WTC11 (cell line): Measurements from ENCODE around the gene GPRC5C. TPM values are rescaled to one million over a fixed set of nuclear protein-coding genes. Genes with fewer than 3 reads are reported as not detected.

Experiments
- ATAC-seq: fragments of 200-7000 bp; cut with Tn5 transposase; 2 replicates; pipeline ENCODE4 v1.10.0; 2021; ENCODE audit warnings: mild to moderate bottlenecking, moderate library complexity
- CTCF ChIA-PET: fragments of 300-600 bp; sonication (Branson Sonifier 250); formaldehyde crosslinking; loops from one replicate; lab custom pipeline; 2021; ENCODE audit warnings: antibody characterized with exemption; lab: Charles Lee
- POLR2A ChIA-PET: fragments of 350-600 bp; sonication (Branson Sonifier 250); formaldehyde crosslinking; loops from one replicate; lab custom pipeline; 2021; ENCODE audit warnings: antibody characterized with exemption; lab: Charles Lee
- DNase-seq: peaks from one replicate; pipeline ENCODE4 v3.0.0; 2021; ENCODE audit warnings: low spot score
- H3K27ac Mint-ChIP-seq: 2 replicates; pipeline ENCODE4 v1.8.0; 2021; ENCODE audit warnings: mixed read lengths
- H3K27me3 Mint-ChIP-seq: 2 replicates; pipeline ENCODE4 v1.8.0; 2021; ENCODE audit warnings: low read depth, mild to moderate bottlenecking, moderate library complexity, mixed read lengths
- H3K36me3 Mint-ChIP-seq: 2 replicates; pipeline ENCODE4 v1.8.0; 2021; ENCODE audit warnings: mixed read lengths
- H3K4me1 Mint-ChIP-seq: 2 replicates; pipeline ENCODE4 v1.8.0; 2022; ENCODE audit warnings: mixed read lengths
- H3K4me3 Mint-ChIP-seq: 2 replicates; pipeline ENCODE4 v1.8.0; 2021; ENCODE audit warnings: mild to moderate bottlenecking, moderate library complexity, mixed read lengths
- H3K9me3 Mint-ChIP-seq: 2 replicates; pipeline ENCODE4 v1.8.0; 2021; ENCODE audit warnings: mixed read lengths
- EMX1 ChIP-seq: fragments of 250-450 bp; sonication (Bioruptor Pico); IDR thresholded peaks from 2 replicates; pipeline ENCODE4 v1.8.0; 2021; ENCODE audit warnings: mild to moderate bottlenecking
- ESRRA ChIP-seq: sonication (generic); formaldehyde crosslinking; IDR thresholded peaks from 2 replicates; pipeline ENCODE4 v1.8.1; 2022; ENCODE audit warnings: mild to moderate bottlenecking, missing genetic modification reagents, borderline replicate concordance
- GABPB1 ChIP-seq: sonication (generic); formaldehyde crosslinking; IDR thresholded peaks from 2 replicates; pipeline ENCODE4 v1.8.1; 2023; ENCODE audit warnings: mild to moderate bottlenecking, missing genetic modification reagents
- GTF2I ChIP-seq: fragments of 250-450 bp; sonication (Bioruptor Pico); conservative IDR thresholded peaks from 2 replicates; pipeline ENCODE4 v1.4.0; 2021; ENCODE audit warnings: mild to moderate bottlenecking
- HMGA2 ChIP-seq: fragments of 250-450 bp; sonication (Bioruptor Pico); IDR thresholded peaks from 2 replicates; pipeline ENCODE4 v1.4.0; 2021; ENCODE audit warnings: mild to moderate bottlenecking, moderate library complexity
- JUN ChIP-seq: sonication (generic); formaldehyde crosslinking; IDR thresholded peaks from 2 replicates; pipeline ENCODE4 v1.8.0; 2023; ENCODE audit warnings: mild to moderate bottlenecking, missing genetic modification reagents
- RELA ChIP-seq: sonication (generic); formaldehyde crosslinking; IDR thresholded peaks from 2 replicates; pipeline ENCODE4 v1.8.1; 2022; ENCODE audit warnings: missing genetic modification reagents, mild to moderate bottlenecking, borderline replicate concordance
- SP1 ChIP-seq: sonication (generic); formaldehyde crosslinking; conservative IDR thresholded peaks from 2 replicates; pipeline ENCODE4 v1.8.1; 2022; ENCODE audit warnings: missing genetic modification reagents
- TCF7 ChIP-seq: sonication (generic); formaldehyde crosslinking; IDR thresholded peaks from 2 replicates; pipeline ENCODE4 v1.8.0; 2022; ENCODE audit warnings: mild to moderate bottlenecking, low read depth, missing genetic modification reagents, moderate library complexity
- TEAD1 ChIP-seq: sonication (generic); formaldehyde crosslinking; IDR thresholded peaks from 2 replicates; pipeline ENCODE4 v1.8.0; 2022; ENCODE audit warnings: mild to moderate bottlenecking, missing genetic modification reagents
- ZNF138 ChIP-seq: sonication (generic); formaldehyde crosslinking; conservative IDR thresholded peaks from 2 replicates; pipeline ENCODE4 v1.8.1; 2022; ENCODE audit warnings: mild to moderate bottlenecking, moderate library complexity, missing genetic modification reagents
- total RNA-seq: library from RNA; stranded (reverse); gene quantifications from 3 replicates; pipeline ENCODE4 v1.2.3, GENCODE V29; 2021
- TF ChIP-seq, protein P1 (sequence below): sonication (generic); formaldehyde crosslinking; IDR thresholded peaks from 2 replicates; pipeline ENCODE4 v1.8.1; 2023; ENCODE audit warnings: mild to moderate bottlenecking, missing genetic modification reagents
- TF ChIP-seq, protein P2 (sequence below): sonication (generic); formaldehyde crosslinking; IDR thresholded peaks from 2 replicates; pipeline ENCODE4 v1.8.1; 2023; ENCODE audit warnings: mild to moderate bottlenecking, missing genetic modification reagents, moderate library complexity
- TF ChIP-seq, protein P3 (sequence below): sonication (generic); formaldehyde crosslinking; IDR thresholded peaks from 2 replicates; pipeline ENCODE4 v1.8.1; 2023; ENCODE audit warnings: mild to moderate bottlenecking, missing genetic modification reagents, borderline replicate concordance
- TF ChIP-seq, protein P4 (sequence below): sonication (generic); formaldehyde crosslinking; IDR thresholded peaks from 2 replicates; pipeline ENCODE4 v1.8.0; 2022; ENCODE audit warnings: missing genetic modification reagents
- TF ChIP-seq, protein P5 (sequence below): sonication (generic); formaldehyde crosslinking; IDR thresholded peaks from 2 replicates; pipeline ENCODE4 v1.8.0; 2023; ENCODE audit warnings: missing genetic modification reagents

Gene GPRC5C
- total RNA-seq, 1 experiment from 2014 or later, result 19.6 TPM

DNA sequence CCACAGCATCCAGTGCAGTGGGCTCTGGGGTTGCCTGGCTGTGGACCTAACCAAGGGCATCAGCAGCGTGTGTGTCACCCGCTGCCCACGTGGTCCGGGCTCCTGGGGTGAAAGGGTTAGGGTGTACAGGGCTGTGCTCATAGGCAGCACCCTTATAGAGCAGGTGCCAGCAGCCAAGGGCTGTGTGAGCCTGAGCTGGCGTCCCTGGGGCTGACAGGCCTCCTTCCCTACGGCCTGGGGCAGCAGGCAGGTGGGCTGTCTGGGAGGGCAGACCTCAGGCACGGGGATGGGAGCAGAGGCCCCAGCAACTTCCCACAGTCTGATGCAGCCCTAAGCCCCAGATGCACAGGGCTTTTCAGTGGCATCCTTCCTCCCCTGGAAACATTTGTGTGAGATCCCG is 48.4 kb downstream of the GPRC5C start (continued):
- TF ChIP-seq, protein P1, sequence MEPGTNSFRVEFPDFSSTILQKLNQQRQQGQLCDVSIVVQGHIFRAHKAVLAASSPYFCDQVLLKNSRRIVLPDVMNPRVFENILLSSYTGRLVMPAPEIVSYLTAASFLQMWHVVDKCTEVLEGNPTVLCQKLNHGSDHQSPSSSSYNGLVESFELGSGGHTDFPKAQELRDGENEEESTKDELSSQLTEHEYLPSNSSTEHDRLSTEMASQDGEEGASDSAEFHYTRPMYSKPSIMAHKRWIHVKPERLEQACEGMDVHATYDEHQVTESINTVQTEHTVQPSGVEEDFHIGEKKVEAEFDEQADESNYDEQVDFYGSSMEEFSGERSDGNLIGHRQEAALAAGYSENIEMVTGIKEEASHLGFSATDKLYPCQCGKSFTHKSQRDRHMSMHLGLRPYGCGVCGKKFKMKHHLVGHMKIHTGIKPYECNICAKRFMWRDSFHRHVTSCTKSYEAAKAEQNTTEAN, result no peak
- TF ChIP-seq, protein P2, sequence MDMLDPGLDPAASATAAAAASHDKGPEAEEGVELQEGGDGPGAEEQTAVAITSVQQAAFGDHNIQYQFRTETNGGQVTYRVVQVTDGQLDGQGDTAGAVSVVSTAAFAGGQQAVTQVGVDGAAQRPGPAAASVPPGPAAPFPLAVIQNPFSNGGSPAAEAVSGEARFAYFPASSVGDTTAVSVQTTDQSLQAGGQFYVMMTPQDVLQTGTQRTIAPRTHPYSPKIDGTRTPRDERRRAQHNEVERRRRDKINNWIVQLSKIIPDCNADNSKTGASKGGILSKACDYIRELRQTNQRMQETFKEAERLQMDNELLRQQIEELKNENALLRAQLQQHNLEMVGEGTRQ, result no peak
- TF ChIP-seq, protein P3, sequence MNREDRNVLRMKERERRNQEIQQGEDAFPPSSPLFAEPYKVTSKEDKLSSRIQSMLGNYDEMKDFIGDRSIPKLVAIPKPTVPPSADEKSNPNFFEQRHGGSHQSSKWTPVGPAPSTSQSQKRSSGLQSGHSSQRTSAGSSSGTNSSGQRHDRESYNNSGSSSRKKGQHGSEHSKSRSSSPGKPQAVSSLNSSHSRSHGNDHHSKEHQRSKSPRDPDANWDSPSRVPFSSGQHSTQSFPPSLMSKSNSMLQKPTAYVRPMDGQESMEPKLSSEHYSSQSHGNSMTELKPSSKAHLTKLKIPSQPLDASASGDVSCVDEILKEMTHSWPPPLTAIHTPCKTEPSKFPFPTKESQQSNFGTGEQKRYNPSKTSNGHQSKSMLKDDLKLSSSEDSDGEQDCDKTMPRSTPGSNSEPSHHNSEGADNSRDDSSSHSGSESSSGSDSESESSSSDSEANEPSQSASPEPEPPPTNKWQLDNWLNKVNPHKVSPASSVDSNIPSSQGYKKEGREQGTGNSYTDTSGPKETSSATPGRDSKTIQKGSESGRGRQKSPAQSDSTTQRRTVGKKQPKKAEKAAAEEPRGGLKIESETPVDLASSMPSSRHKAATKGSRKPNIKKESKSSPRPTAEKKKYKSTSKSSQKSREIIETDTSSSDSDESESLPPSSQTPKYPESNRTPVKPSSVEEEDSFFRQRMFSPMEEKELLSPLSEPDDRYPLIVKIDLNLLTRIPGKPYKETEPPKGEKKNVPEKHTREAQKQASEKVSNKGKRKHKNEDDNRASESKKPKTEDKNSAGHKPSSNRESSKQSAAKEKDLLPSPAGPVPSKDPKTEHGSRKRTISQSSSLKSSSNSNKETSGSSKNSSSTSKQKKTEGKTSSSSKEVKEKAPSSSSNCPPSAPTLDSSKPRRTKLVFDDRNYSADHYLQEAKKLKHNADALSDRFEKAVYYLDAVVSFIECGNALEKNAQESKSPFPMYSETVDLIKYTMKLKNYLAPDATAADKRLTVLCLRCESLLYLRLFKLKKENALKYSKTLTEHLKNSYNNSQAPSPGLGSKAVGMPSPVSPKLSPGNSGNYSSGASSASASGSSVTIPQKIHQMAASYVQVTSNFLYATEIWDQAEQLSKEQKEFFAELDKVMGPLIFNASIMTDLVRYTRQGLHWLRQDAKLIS (CRISPR knock-in tag), result no peak
- TF ChIP-seq GTF2I (CRISPR knock-in tag) (no peak), TEAD1 (CRISPR knock-in tag) (no peak), RELA (no peak)
- TF ChIP-seq, all 79 proteins: peak for 0

DNA sequence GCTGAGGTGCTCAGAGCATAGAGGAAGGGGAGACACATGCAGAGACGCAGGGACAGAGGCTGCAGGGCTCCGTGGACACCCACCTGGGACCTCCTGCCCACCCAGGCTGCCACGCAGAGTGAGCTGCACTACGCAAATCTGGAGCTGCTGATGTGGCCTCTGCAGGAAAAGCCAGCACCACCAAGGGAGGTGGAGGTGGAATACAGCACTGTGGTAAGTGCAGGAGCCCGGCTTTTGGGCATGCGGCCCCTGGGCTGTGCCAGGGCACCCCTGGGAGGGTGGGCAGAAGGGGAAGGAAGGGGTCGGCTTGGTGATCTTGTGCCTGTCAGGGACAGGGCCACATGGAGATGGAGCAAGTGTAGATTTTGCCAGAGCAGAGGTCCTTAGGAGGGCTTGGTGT is 49.7 kb downstream of the GPRC5C start:
- H3K9me3 Mint-ChIP-seq, result peaks cover 6% of the 10 kb centered on the region; the same call in 1 of the 2 replicates
- no peak overlapping the region for H3K27ac Mint-ChIP-seq
- DNase-seq, result no peak
- no peak overlapping the region for H3K4me3 Mint-ChIP-seq
- POLR2A ChIA-PET, result no interaction called here
- ATAC-seq, result no peak
- no peaks in the 10 kb centered on the region for H3K4me1 Mint-ChIP-seq
- peaks cover under 1% of the 10 kb centered on the region; the same call in 1 of the 2 replicates for H3K36me3 Mint-ChIP-seq
- H3K27me3 Mint-ChIP-seq, result peaks cover 14% of the 10 kb centered on the region; the same call in 1 of the 2 replicates
- no peak for TF ChIP-seq JUN (CRISPR knock-in tag)
- TF ChIP-seq ZNF138, result no peak
- no peak for TF ChIP-seq HMGA2 (CRISPR knock-in tag)
- no peak for TF ChIP-seq TCF7
- TF ChIP-seq, protein P4, sequence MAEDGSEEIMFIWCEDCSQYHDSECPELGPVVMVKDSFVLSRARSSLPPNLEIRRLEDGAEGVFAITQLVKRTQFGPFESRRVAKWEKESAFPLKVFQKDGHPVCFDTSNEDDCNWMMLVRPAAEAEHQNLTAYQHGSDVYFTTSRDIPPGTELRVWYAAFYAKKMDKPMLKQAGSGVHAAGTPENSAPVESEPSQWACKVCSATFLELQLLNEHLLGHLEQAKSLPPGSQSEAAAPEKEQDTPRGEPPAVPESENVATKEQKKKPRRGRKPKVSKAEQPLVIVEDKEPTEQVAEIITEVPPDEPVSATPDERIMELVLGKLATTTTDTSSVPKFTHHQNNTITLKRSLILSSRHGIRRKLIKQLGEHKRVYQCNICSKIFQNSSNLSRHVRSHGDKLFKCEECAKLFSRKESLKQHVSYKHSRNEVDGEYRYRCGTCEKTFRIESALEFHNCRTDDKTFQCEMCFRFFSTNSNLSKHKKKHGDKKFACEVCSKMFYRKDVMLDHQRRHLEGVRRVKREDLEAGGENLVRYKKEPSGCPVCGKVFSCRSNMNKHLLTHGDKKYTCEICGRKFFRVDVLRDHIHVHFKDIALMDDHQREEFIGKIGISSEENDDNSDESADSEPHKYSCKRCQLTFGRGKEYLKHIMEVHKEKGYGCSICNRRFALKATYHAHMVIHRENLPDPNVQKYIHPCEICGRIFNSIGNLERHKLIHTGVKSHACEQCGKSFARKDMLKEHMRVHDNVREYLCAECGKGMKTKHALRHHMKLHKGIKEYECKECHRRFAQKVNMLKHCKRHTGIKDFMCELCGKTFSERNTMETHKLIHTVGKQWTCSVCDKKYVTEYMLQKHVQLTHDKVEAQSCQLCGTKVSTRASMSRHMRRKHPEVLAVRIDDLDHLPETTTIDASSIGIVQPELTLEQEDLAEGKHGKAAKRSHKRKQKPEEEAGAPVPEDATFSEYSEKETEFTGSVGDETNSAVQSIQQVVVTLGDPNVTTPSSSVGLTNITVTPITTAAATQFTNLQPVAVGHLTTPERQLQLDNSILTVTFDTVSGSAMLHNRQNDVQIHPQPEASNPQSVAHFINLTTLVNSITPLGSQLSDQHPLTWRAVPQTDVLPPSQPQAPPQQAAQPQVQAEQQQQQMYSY (CRISPR knock-in tag), result no peak
- TF ChIP-seq GABPB1 (CRISPR knock-in tag), result no peak
- TF ChIP-seq ESRRA, result no peak
- no peak for TF ChIP-seq EMX1 (CRISPR knock-in tag)
- TF ChIP-seq, protein P5, sequence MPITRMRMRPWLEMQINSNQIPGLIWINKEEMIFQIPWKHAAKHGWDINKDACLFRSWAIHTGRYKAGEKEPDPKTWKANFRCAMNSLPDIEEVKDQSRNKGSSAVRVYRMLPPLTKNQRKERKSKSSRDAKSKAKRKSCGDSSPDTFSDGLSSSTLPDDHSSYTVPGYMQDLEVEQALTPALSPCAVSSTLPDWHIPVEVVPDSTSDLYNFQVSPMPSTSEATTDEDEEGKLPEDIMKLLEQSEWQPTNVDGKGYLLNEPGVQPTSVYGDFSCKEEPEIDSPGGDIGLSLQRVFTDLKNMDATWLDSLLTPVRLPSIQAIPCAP (CRISPR knock-in tag), result no peak
- no peak for TF ChIP-seq SP1 (CRISPR knock-in tag)
- CTCF ChIA-PET, result interaction anchor here (1.0 to 1.1 kb wide), 2 partner anchors 103 to 180 kb away, joined by 3 to 6 read pairs; no protein-coding TSS in a partner anchor
